HG03439 (cell line): Measurements from ENCODE around the gene VSTM1.

Experiments
- ATAC-seq: cut with Tn5 transposase; IDR thresholded peaks from one replicate; pipeline ENCODE4 v1.9.1; 2021; ENCODE audit warnings: mild to moderate bottlenecking, moderate library complexity; ENCODE audit not compliant: unreplicated experiment

Gene VSTM1

GRCh38 chr19:54013866-54014265, 49.8 kb downstream of the VSTM1 start:
- no peak for ATAC-seq

DNA sequence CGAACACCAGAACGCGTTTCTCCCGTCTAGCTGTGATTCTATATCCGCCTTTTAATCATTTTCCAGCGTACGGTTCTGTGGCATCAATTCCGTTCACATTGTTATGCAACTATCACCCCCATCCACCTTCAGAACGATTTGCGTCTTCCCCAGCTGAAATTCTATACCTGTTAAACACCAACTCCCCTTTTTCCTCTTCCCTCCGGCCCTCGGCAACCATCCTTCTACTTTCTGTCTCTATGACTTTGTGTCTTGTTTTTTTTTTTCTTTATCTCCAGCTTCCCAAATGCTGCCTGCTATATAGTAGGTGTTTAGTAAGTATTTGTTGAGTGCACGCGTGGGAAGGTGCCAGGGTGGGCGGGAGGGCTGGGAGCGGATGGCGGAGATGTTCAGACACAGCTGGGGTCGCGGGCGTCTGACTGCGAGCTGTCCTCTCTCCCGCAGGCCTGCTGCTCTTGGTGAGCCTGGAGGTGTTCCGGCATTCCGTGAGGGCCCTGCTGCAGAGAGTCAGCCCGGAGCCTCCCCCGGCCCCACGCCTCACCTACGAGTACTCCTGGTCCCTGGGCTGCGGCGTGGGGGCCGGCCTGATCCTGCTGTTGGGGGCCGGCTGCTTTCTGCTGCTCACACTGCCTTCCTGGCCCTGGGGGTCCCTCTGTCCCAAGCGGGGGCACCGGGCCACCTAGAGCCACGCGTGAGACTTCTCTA, 52.0 kb downstream of the VSTM1 start:
- ATAC-seq = no peak

DNA sequence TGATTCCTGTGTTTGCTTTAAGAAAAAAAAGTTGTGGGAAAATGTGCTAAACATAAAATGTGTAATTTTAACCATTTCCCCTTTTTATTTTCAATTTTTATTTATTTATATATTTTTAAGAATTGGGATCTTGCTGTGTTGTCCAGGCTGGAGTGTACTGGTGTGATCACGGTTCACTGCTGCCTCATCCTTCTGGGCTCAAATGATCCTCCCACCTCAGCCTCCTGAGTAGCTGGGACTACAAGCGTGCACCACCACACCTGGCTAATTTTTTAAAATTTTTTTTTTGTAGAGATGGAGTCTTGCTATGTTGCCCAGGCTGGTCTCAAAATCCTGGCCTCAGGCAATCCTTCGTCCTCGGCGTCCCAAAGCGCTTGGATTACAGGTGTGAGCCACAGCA, 53.2 kb downstream of the VSTM1 start:
- no peak for ATAC-seq

DNA sequence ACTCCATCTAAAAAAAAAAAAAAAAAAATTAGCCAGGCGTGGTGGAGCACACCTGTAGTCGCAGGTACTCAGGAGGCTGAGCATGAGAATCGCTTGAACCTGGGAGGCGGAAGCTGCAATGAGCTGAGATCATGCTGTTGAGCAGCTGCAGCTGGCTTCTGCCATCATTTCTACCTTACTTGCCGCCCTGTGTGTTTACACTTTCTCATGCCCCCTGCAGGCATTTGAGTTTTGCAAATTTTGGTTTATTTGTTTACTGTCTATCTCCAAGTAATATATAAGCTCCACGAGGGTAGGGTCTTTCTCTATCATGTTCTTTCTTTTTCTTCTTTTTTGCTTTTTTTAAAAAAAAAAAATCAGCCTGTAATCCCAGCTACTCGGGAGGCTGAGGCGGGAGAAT, 54.3 kb downstream of the VSTM1 start:
- no peak for ATAC-seq

DNA sequence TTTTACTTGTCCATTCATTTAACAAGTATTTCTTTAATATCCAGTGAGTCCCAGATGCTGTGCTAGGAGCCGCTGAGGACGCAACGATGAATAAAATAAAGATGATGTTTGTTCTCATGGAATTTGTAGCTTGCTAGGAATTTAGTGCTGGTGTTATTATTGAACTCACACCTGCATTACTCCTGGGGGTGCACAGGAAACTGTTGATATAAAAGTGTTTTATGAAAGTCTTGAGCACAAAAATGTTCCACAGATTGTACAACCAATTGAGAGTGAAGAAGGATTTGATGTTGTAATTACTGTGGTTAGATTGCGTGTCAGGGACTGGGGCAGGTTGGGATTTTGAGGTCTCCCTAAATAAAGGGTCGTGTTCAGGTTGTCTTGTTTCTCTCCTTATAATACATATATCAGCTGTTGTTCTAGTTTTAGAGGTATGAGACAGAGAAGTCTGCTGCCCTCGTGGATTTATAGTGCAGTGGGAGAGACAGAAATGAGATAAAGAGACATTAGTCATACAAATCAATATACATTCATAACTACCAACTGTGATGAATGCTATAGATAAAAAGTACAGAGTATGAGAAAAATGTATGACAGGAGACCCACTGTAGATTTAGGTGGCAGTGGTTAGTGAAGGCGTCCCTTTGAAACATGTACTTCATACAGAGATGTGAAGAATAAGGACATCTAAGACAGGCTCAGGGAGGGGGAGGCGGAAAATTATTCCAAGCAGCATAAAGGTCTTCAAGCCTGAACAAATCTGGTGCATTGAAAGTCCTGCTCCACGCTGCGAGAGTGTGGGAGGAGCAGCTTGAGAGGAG, 61.0 kb downstream of the VSTM1 start:
- no peak for ATAC-seq

DNA sequence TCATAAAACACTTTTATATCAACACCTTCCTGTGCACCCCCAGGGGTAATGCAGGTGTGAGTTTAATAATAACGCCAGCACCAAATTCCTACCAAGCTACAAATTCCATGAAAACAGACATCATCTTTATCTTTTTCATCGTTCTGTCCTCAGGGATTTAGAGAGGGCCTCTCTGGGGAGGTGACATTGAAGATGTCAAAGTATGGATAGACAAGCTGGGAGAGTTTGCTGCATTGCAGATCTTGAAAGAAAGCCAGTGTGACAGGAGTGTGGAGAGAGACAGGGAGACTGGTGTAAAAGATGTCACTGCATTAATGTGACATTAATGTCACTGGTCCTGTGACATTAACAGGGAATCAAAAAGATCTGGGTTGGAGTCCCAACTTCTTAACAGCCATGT, 62.2 kb downstream of the VSTM1 start:
- no peak for ATAC-seq

- ATAC-seq = no peak
These were observed 64.0 kb downstream of the VSTM1 start for GRCh38 chr19:53999694-54000093.

DNA sequence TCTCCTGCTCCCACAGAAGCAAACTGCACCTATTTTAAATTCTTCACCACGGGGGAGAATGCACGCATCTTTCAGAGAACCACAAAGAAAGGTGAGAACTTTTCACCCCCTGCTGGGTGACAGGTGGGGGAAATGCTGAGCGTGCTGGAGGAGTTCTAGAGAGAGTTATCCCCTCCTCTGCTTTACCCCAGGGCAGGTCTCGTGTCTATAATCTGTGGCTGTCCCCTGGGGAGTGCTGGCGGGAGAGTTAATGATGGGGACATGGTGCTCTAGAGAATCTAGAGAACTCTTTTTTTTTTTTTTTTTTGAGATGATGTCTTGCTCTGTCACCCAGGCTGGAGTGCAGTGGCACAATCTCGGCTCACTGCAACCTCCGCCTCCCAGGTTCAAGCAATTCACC, 65.5 kb downstream of the VSTM1 start:
- no peak for ATAC-seq

- no peak for ATAC-seq
These were observed 68.9 kb downstream of the VSTM1 start for GRCh38 chr19:53994811-53995210.

- no peak for ATAC-seq
These were observed 70.2 kb downstream of the VSTM1 start for GRCh38 chr19:53993448-53993847.

DNA sequence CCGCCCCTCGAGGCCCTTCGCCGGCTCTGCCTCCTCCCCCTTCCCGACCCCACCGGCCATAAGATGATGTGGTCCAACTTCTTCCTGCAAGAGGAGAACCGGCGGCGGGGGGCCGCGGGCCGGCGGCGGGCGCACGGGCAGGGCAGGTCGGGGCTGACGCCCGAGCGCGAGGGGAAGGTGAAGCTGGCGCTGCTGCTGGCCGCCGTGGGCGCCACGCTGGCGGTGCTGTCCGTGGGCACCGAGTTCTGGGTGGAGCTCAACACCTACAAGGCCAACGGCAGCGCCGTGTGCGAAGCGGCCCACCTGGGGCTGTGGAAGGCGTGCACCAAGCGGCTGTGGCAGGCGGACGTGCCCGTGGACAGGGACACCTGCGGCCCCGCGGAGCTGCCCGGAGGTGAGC, 70.9 kb downstream of the VSTM1 start:
- ATAC-seq = no peak

- no peak for ATAC-seq
These were observed 71.5 kb downstream of the VSTM1 start for GRCh38 chr19:53992211-53992610.

GRCh38 chr19:53991224-53992113, 72.2 kb downstream of the VSTM1 start, which contains the start of gene CACNG6:
Gene CACNG6 (plus strand): TSS chr19:53991637. CDS start chr19:53992878, 1,241 bp downstream.
- no peak for ATAC-seq
